Measurements from ENCODE around the gene FSTL4.

Gene FSTL4

DNA sequence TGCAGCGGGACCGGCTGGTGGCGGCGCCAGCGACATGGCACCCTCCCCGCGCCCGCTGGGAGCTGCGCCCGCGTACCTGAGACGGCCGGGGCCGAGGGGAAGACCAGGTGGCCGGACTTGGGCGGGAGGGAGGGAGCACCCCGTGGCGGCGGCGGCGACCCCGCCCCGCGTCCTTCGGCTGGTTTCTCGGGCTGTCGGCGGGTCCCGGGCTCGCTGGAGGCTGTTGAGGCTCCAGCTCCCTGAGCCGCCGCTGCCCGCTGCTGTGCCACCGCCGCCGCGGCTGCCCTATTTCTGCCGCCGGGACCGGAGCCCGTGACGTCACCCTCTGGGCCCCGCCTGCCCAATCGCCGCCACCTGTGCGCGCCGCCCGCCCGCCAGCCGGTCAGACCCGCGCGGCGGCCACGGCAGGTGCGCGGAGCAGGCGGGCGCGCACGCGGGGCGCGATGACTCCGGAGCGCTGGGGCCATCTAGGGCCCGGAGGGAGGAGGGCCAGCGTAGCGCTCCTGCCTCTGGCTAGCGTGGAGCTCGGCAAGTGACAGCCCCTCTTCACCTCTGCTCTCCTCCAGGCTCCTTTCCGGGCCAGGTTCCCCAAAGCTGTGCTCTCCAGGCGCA is at the start of gene FSTL4:
Gene FSTL4 (minus strand): TSS at position 293 of the 612 bp plus-strand sequence.
- DNase-seq = no peak

DNA sequence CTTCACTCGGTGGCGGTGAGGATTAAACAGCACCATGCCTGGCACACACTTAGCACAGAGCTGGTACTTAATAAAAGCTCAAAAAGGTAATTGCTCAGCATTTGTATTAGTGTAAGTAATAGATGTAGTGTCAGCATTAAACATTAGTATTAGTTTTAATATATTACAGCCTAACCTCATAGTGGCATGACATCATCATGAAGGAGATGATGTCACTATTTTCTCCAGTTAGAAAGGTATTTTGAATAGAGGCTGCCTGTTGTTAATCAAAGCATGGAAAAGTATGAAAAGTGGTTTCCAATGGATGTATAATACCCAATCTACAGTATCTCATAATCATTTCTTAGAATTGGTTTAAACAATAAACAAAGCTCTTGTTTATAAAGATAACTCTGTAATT is 49.0 kb upstream of the FSTL4 start:
- DNase-seq = no peak

GRCh38 chr5:133658327-133658726 is 46.0 kb upstream of the FSTL4 start:
- DNase-seq = peak; percentile 1 to 25

DNA sequence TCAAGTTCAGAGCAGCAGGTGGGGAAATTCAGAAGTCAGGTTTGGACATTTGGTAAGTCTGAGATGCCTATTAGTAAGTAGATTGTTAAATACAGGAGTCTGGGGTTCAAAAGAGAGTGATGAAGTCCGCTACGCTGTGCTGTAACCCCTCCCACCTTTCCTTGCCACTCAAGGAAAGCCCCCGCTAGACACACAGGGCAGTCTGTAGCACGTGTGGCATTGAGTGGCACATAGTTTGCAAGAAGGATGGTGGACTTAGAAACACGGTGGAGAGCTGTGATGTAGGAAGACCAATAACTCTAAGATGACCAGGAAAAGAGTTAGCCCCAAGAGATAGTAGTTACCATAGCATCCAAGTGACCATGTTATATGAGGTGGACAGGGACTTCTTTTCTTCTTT is 44.7 kb upstream of the FSTL4 start:
- DNase-seq = no peak

- no peak for DNase-seq
These were observed 43.6 kb upstream of the FSTL4 start for GRCh38 chr5:133655966-133656365.

DNA sequence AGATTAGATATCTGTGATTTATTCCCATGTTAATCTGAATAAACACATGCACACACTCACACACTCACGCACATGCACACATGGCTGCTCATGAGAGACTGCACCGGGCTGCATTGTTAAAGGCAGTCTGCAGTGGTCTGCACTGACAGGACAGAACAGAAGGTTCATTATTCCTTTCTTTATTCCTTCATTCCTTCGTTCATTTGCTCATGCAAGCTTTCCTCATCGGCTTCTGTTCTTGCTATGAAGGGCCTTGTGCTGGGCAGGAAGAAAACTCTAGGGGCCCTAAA is 41.4 kb upstream of the FSTL4 start:
- no peak for DNase-seq

GRCh38 chr5:133652951-133653759 is 40.8 kb upstream of the FSTL4 start:
- DNase-seq = no peak

GRCh38 chr5:133644000-133644865 is 31.9 kb upstream of the FSTL4 start:
- DNase-seq = no peak

- DNase-seq = no peak
These were observed 31.0 kb upstream of the FSTL4 start for GRCh38 chr5:133643365-133643764.

DNA sequence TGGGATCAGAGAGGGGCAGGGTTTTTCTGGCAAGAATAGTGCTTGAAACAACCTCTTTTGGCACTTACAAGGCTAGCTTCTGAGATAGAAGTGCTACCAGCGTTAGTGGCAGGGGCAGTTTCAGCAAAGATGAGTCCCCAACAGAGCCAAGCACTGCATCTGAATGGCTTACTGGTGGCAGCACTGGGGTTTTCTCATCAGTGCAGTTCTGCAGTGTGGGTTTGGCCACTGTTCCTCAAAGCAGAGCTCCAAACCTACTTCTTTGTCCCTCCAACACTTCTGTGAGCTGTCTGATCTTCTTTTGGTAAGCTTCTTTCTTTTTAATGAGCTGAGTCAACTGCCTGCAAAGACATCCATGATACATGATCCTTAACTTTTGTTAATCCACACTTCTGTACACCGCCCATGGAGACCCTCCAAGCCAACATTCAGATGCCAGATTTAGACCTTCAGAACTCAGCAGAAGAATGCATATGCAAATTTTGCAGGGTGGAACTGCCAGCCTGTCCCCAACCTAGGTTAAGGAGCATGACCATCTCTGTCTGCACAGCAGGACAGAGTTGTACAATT is 29.9 kb upstream of the FSTL4 start:
- no peak for DNase-seq

DNA sequence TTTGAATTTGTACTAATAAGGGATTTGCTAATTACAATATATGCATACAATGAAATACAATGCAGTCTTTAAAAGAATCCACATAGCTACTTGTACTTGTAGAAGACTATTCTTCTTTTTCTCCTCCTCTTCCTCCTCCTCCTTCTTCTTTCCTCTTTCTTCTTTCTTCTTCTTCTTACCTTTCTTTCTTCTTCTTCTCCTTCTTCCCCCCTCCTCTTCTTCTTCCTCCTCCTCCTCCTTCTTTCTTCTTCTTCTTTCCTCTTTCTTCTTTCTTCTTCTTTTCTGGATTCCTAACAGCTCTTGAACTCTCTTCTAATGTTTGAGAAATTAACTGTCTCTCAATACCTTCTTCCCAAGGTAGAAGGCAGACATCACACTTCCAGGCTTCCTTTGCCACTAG is 29.3 kb upstream of the FSTL4 start:
- no peak for DNase-seq

DNA sequence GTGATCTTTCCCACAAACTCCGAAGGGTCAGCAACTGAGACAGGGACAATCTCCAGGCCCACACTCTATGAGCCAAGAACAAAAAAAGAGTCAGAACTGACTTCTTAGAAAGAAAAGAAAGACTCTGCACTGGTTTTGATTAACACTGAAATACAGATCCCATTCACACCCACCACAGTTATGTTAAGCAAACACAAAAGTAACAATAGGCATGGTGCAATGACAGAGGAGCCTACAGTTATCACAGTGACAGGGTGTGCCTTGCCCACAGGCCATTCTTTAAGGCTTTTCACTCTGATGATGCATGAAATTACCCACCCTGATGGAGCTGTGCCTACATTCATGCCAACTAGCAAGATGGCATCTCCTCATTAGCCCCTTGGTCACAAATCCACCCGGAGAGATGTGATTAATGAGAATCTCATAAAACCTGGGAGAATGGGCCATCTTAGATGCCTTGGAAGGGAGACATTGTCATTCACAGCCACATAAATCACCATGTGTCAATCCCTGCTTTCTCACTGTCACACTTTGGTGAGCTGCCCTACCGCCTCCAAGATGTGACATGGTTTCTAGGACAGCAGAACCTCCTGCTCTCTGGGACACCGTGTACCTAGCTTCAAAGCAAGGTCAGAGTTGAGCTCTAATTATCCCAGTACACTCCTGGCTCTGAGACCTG is 27.6 kb upstream of the FSTL4 start:
- DNase-seq = no peak

DNA sequence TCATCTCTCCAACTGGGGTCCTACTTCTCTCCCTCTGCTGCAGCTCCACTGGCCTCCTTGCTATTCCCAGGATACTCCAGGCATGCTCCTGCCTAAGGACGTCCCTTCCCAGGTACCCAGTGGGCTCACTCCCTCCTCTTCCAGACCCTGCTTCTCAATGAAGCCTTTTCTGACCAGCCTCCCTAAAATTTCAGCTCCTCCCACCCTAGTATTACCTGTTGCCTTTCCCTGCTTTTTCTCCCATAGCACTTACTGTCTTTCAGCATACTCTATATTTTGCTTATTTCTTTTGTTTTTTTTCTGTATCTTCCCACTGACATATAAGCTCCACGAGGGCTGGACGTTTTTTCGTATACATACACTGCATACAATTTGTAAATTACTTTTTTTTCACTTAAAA is 26.1 kb upstream of the FSTL4 start:
- DNase-seq = no peak

DNA sequence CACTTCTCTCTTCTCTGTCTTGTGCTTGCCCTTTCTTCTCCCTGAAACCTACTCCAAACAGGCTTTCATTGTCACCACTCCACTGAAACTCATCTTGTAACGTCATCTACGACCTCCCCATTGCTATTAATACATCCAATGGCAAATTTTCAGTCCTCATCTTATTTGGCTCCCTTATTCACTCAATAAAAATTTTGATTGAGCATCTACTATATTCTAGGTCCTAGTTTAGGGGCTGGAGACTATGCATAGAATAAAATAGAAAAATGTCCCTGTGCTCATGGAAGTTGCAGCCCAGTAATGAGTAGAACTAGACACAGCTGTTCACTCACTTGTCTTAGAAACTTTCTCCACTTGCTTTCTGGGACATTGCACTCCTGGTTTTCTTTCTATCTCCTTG is 24.9 kb upstream of the FSTL4 start:
- DNase-seq = no peak

GRCh38 chr5:133635051-133635450 is 22.7 kb upstream of the FSTL4 start:
- no peak for DNase-seq

DNA sequence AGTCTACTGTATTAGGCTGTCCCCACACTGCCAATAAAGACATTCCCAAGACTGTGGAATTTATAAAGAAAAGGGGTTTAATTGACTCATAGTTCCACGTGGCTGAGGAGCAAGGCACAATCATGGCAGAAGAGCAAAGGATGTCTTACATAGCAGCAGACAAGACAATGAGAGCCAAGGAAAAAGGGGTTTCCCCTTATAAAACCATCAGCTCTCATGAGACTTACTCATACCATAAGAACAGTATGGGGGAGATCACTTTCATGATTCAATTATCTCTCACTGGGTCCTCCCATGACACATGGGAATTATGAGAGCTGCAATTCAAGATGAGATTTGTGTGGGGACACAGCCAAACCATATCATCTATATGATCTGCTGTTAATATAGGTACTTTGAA is 14.8 kb upstream of the FSTL4 start:
- peak in 1 of 2 donors; percentile 20 for DNase-seq

- DNase-seq = no peak
These were observed 12.0 kb upstream of the FSTL4 start for GRCh38 chr5:133624316-133624715.

- no peak for DNase-seq
These were observed 5.8 kb upstream of the FSTL4 start for GRCh38 chr5:133618141-133618540.

DNA sequence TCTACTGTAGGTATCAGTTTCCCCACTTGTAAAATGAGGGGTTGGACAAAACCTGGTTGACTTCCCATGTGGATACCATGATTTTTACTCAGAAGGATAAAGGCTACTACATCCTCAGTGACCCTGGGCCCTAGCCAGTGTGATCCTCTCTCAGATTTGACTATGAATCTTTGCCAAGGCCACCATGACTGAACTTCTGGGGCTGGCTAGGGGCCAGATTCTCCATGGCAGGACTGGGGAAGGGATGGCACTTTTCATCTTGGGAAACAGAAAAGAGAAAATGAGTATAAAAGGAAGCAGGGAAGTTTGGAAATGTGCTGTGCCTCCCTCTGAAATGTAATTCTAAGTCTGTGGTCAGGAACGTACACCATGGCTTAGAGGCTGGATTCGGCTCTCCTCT is 1.4 kb upstream of the FSTL4 start:
- DNase-seq = no peak

- no peak for DNase-seq
These were observed 843 bp upstream of the FSTL4 start for GRCh38 chr5:133613184-133613583.

DNA sequence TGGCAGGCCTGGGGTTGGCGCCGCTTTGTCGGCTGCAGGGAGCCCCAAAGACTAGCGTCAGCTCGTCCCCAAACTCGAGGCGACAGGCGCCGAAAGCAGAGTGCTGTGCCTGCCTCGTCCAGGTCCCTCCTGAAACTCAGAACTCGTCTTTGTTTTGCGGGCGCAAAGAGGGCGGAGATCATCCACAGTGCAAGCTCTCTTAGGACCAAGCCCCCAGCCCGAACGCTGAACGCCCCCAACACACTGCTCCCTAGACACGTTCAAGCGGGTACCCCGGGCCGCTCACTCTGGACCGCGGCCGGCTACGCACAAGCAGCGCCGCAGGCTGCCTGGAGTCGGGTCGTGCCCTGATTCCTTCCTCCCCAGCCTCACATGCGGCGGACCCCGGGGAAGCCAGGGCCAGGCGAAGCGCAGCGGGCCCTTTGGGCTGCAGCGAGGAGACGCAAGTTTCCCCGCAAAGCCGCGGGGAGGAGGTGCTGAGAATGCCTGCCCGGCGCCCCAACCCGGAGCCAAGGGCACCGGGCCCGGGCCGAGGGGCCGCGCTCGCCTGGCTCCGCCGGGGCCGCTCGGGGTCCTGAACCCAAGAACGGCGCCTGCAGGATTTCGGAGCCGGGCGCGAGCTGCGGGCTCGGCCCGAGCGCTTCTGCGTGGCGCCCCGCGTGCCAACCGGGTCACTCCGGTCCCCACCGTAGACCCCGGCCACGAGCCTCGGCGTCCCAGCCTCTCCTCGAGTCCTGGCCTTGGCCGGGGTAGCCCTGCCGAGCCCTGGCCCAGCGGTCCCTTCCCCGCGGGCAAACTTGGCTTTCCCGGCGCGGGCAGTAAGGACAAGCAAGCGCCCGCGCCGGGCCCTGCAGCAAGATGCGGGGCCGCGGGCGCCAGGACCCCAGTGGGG is 738 bp downstream of the FSTL4 start:
- DNase-seq = no peak
